Liver (tissue), 9 donors: Measurements from ENCODE around the gene KIF2C. TPM values are rescaled to one million over a fixed set of nuclear protein-coding genes. Genes with fewer than 3 reads are reported as not detected.

Source experiments
- DNase-seq: peaks from one replicate; pipeline ENCODE4 v3.0.0-alpha.2; 2017; ENCODE audit warnings: low spot score
- H3K27ac ChIP-seq, 2 donors: one replicate each; pipeline ENCODE4 v1.7.0; 2013; ENCODE audit warnings: inconsistent platforms in 2 of 2, low read length in 2 of 2, control low read depth in 1 of 2, low read depth in 1 of 2, mild to moderate bottlenecking in 1 of 2
- H3K27me3 ChIP-seq, 4 donors: one replicate each; pipeline versions ENCODE4 v1.6.1 to v1.7.0; 2013; ENCODE audit warnings: low read length in 3 of 4, inconsistent platforms in 1 of 4, mild to moderate bottlenecking in 1 of 4, moderate library complexity in 1 of 4; ENCODE audit not compliant: control insufficient read depth in 4 of 4, insufficient read depth in 4 of 4
- H3K36me3 ChIP-seq, 4 donors: one replicate each; pipeline versions ENCODE4 v1.6.1 to v1.7.0; 2013; ENCODE audit warnings: low read length in 3 of 4, mild to moderate bottlenecking in 3 of 4, low read depth in 1 of 4, moderate library complexity in 1 of 4; ENCODE audit not compliant: control insufficient read depth in 4 of 4, insufficient read depth in 3 of 4
- H3K4me1 ChIP-seq, 4 donors: one replicate each; pipeline versions ENCODE4 v1.6.1 to v1.7.0; 2013; ENCODE audit warnings: low read length in 3 of 4, mild to moderate bottlenecking in 3 of 4, moderate library complexity in 1 of 4; ENCODE audit not compliant: control insufficient read depth in 4 of 4, insufficient read depth in 4 of 4
- H3K4me3 ChIP-seq, 3 donors: one replicate each; pipeline versions ENCODE4 v1.6.1 to v1.7.0; 2013; ENCODE audit warnings: low read length in 3 of 3, control low read depth in 1 of 3, low read depth in 1 of 3, mild to moderate bottlenecking in 1 of 3
- H3K9ac ChIP-seq, 2 donors: one replicate each; pipeline ENCODE4 v1.7.0; 2013; ENCODE audit warnings: low read length in 2 of 2, mild to moderate bottlenecking in 2 of 2, moderate library complexity in 2 of 2, control low read depth in 1 of 2, low read depth in 1 of 2
- H3K9me3 ChIP-seq, 4 donors: one replicate each; pipeline versions ENCODE4 v1.6.1 to v1.7.0; 2013; ENCODE audit warnings: low read length in 3 of 4; ENCODE audit not compliant: control insufficient read depth in 4 of 4
- ATF3 ChIP-seq: IDR thresholded peaks from 2 replicates; pipeline ENCODE4 v1.6.1; 2016; ENCODE audit warnings: antibody characterized with exemption
- CTCF ChIP-seq: fragments of 150-350 bp; IDR thresholded peaks from 2 replicates; pipeline ENCODE4 v1.5.1; 2017; ENCODE audit warnings: improper control_type of control experiment, low read depth, low read length; ENCODE audit not compliant: missing input control
- EGR1 ChIP-seq, 2 donors: IDR thresholded peaks; 2 replicates each; pipeline ENCODE4 v1.6.1; 2016 to 2018; ENCODE audit warnings: antibody characterized with exemption in 2 of 2, low read depth in 2 of 2
- FOXA1 ChIP-seq: IDR thresholded peaks from 2 replicates; pipeline ENCODE4 v1.6.1; 2016; ENCODE audit warnings: antibody characterized with exemption
- FOXA2 ChIP-seq: IDR thresholded peaks from 2 replicates; pipeline ENCODE4 v1.6.1; 2016; ENCODE audit warnings: antibody characterized with exemption
- GABPA ChIP-seq, 2 donors: IDR thresholded peaks in 1 of 2; conservative IDR thresholded peaks in 1 of 2; 2 replicates each; pipeline ENCODE4 v1.6.1; 2016; ENCODE audit warnings: antibody characterized with exemption in 2 of 2, mild to moderate bottlenecking in 1 of 2, moderate library complexity in 1 of 2
- HNF4A ChIP-seq, 2 donors: conservative IDR thresholded peaks; 2 replicates each; pipeline ENCODE4 v1.6.1; 2016; ENCODE audit warnings: antibody characterized with exemption in 2 of 2, mild to moderate bottlenecking in 2 of 2
- HNF4G ChIP-seq: IDR thresholded peaks from 2 replicates; pipeline ENCODE4 v1.6.1; 2016; ENCODE audit warnings: antibody characterized with exemption
- JUND ChIP-seq, 2 donors: IDR thresholded peaks; 2 replicates each; pipeline ENCODE4 v1.6.1; 2016; ENCODE audit warnings: antibody characterized with exemption in 2 of 2
- MAX ChIP-seq: IDR thresholded peaks from 2 replicates; pipeline ENCODE4 v1.6.1; 2016; ENCODE audit warnings: antibody characterized with exemption
- NR2F2 ChIP-seq: IDR thresholded peaks from 2 replicates; pipeline ENCODE4 v1.6.1; 2016; ENCODE audit warnings: antibody characterized with exemption
- RAD21 ChIP-seq, 2 donors: IDR thresholded peaks; 2 replicates each; pipeline ENCODE4 v1.6.1; 2016; ENCODE audit warnings: antibody characterized with exemption in 2 of 2, mild to moderate bottlenecking in 2 of 2
- REST ChIP-seq: IDR thresholded peaks from 2 replicates; pipeline ENCODE4 v1.6.1; 2016; ENCODE audit warnings: antibody characterized with exemption, mild to moderate bottlenecking
- RXRA ChIP-seq, 2 donors: IDR thresholded peaks; 2 replicates each; pipeline ENCODE4 v1.6.1; 2017 to 2018; ENCODE audit warnings: antibody characterized with exemption in 2 of 2, mild to moderate bottlenecking in 1 of 2
- SP1 ChIP-seq: IDR thresholded peaks from 2 replicates; pipeline ENCODE4 v1.6.1; 2018; ENCODE audit warnings: antibody characterized with exemption, mild to moderate bottlenecking
- YY1 ChIP-seq: IDR thresholded peaks from 2 replicates; pipeline ENCODE4 v1.6.1; 2016; ENCODE audit warnings: antibody characterized with exemption, mild to moderate bottlenecking
- WGBS: extraction: QIAGEN DNeasy Blood & Tissue Kit; methylation state at CpG from one replicate; pipeline ENCODE4 v1.1.7; 2013; 5-methylcytosine and 5-hydroxymethylcytosine counted together
- polyA plus RNA-seq, 2 donors: library from polyadenylated mRNA; stranded (reverse) in 1 of 2; unstranded in 1 of 2; fragments of 200-250 nt in 1 of 2; fragments of >200 nt in 1 of 2; fragmentation: Nextera tagmentation in 1 of 2; extraction: Ambion mirVana in 1 of 2; gene quantifications; one replicate each; pipeline versions ENCODE4 v1.2.1 to v1.2.3, GENCODE V29; 2013 to 2015
- total RNA-seq, 2 donors: library from RNA; depleted of rRNA; stranded (reverse); fragments of >200 nt; gene quantifications; one replicate each; pipeline ENCODE4 v1.2.3, GENCODE V29; 2014
- TF ChIP-seq, protein P1 (sequence below): IDR thresholded peaks from 2 replicates; pipeline ENCODE4 v1.6.1; 2016; ENCODE audit warnings: antibody characterized with exemption
- donor health status: healthy.
- donor health status: healthy.
- donor health status: healthy.
- donor health status: healthy.
- donor health status: healthy.

Gene KIF2C
- total and polyA plus RNA-seq, 4 donors: 0.17 to 26.7 (median 0.73) TPM

DNA sequence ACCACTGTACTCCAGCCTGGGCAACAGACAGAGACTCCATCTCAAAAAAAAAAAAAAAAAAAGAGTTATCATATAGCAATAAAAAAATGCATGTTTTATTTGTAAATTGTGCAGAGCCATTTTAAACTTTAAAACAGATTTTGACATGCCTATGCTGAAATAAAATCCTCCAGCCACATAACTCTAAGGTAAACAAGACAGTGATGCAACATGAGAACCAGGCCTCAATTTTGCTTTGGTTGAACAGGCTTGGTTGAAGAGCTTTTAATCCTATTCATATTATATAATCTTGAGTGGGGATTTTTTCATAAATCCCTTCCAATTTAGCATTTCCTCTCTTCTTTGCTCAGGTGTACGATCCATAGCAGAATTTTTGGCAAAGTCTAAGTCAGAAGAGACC is 39.1 kb upstream of the KIF2C start (continued):
- no peak for TF ChIP-seq CTCF
- TF ChIP-seq, protein P1, sequence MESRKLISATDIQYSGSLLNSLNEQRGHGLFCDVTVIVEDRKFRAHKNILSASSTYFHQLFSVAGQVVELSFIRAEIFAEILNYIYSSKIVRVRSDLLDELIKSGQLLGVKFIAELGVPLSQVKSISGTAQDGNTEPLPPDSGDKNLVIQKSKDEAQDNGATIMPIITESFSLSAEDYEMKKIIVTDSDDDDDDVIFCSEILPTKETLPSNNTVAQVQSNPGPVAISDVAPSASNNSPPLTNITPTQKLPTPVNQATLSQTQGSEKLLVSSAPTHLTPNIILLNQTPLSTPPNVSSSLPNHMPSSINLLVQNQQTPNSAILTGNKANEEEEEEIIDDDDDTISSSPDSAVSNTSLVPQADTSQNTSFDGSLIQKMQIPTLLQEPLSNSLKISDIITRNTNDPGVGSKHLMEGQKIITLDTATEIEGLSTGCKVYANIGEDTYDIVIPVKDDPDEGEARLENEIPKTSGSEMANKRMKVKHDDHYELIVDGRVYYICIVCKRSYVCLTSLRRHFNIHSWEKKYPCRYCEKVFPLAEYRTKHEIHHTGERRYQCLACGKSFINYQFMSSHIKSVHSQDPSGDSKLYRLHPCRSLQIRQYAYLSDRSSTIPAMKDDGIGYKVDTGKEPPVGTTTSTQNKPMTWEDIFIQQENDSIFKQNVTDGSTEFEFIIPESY: no peak
- TF ChIP-seq HNF4A (conservative IDR thresholded peaks at IDR 0.05): no peak

DNA sequence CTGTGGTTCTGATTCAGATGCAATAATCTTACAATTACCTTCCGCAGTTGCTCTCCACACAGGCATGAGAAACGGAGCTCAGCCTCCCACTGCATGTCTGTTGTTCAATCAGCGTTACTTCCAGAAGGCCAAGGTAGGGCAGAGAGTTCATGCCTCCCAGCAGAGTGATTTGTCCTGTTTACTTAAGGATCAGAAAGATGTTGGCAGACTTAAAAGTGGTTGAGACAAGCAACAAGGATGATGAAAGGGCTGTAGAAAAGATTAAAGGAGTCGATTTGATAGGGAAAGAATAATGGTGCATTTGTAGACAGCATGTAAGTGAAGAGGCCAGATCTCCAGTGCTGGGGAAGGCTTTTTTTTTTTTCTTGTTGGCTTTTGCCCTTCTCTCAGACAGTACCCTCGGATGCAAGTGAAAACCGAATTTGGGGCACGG is 38.5 kb upstream of the KIF2C start:
- H3K27ac ChIP-seq: no peak overlapping the region
- DNase-seq: no peak
- H3K4me3 ChIP-seq: no peak overlapping the region
- no peaks in the 10 kb centered on the region for H3K36me3 ChIP-seq
- no peak overlapping the region for H3K9ac ChIP-seq
- no peaks in the 10 kb centered on the region for H3K9me3 ChIP-seq
- no peak for TF ChIP-seq FOXA1
- TF ChIP-seq HNF4G: no peak
- TF ChIP-seq REST: no peak
- no peak for TF ChIP-seq HNF4A (conservative IDR thresholded peaks at IDR 0.05)
- no peak for TF ChIP-seq JUND (IDR thresholded peaks at IDR 0.05)
- no peak for TF ChIP-seq ATF3
- TF ChIP-seq CTCF: no peak
- TF ChIP-seq GABPA (IDR thresholded peaks at IDR 0.05 in 1 of 2, conservative IDR thresholded peaks at IDR 0.05 in 1 of 2): no peak
- TF ChIP-seq EGR1 (IDR thresholded peaks at IDR 0.05; ENCODE audit: low read depth in 2 of 2): no peak
- TF ChIP-seq RXRA (IDR thresholded peaks at IDR 0.05): no peak
- no peak for TF ChIP-seq YY1
- no peak for TF ChIP-seq RAD21 (IDR thresholded peaks at IDR 0.05)
- TF ChIP-seq SP1: no peak
- no peak for TF ChIP-seq FOXA2
- TF ChIP-seq MAX: no peak
- TF ChIP-seq NR2F2: no peak
- no peaks in the 10 kb centered on the region for H3K27me3 ChIP-seq
- WGBS: 78% methylated on average over 7 of the region's 7 CpGs
- peaks cover 2 to 5% (median 4%) of the 10 kb centered on the region in 4 donors for H3K4me1 ChIP-seq
